ENCODE data around the gene IFFO2.

IFFO2 gene

GRCh38 chr1:18854331-18855025 lies 102.0 kb downstream of the IFFO2 start:
- H3K79me2 ChIP-seq (ENCODE audit: control insufficient read depth, low read length): no peaks in the 10 kb centered on the region
- no peaks in the 10 kb centered on the region for H3F3A ChIP-seq (ENCODE audit: control insufficient read depth, insufficient read depth)
- H3K4me1 ChIP-seq (ENCODE audit: control insufficient read depth, low read length): no peaks in the 10 kb centered on the region
- no peak overlapping the region for H3K4me2 ChIP-seq (ENCODE audit: low read length)
- H3K9me2 ChIP-seq (replicated peaks; ENCODE audit: control insufficient read depth, low read length): no peaks in the 10 kb centered on the region
- H4K20me1 ChIP-seq (ENCODE audit: control insufficient read depth, insufficient read depth, low read depth, low read length): no peaks in the 10 kb centered on the region
- no peak for TF ChIP-seq CTCF (IDR thresholded peaks at IDR 0.05; ENCODE audit: low read depth, low read length, poor library complexity, severe bottlenecking)
- TF ChIP-seq EZH2phosphoT487 (IDR thresholded peaks at IDR 0.05; ENCODE audit: borderline replicate concordance, low read length): no peak
- no peak overlapping the region for H3K27ac ChIP-seq (ENCODE audit: low read depth, low read length)
- no peaks in the 10 kb centered on the region for H3K36me3 ChIP-seq (ENCODE audit: control insufficient read depth, low read length)
- H3K4me3 ChIP-seq (ENCODE audit: low read length): no peak overlapping the region
- no peaks in the 10 kb centered on the region for H3K27me3 ChIP-seq (ENCODE audit: control insufficient read depth, low read length)
- no peaks in the 10 kb centered on the region for H3K9me3 ChIP-seq (ENCODE audit: control insufficient read depth, insufficient read depth, low read length)

Measured in DOHH2 (cell line).